Large intestine (tissue), 3 donors: ENCODE results near the gene CLEC16A. TPM values are rescaled to one million over a fixed set of nuclear protein-coding genes. Genes with fewer than 3 reads are reported as not detected.

Experiments used
- DNase-seq, 2 donors: peaks; one replicate each; pipeline versions ENCODE4 v3.0.0 to v3.0.0-alpha.2; 2013
- H3K27ac ChIP-seq: one replicate; pipeline ENCODE4 v1.5.1; 2013; ENCODE audit warnings: low read length
- H3K27me3 ChIP-seq: 2 replicates; pipeline ENCODE4 v1.6.1; 2013; ENCODE audit warnings: low read length; ENCODE audit not compliant: control insufficient read depth, insufficient read depth
- H3K36me3 ChIP-seq: 2 replicates; pipeline ENCODE4 v1.6.1; 2013; ENCODE audit warnings: low read length; ENCODE audit not compliant: control insufficient read depth, insufficient read depth
- H3K4me1 ChIP-seq: one replicate; pipeline ENCODE4 v1.6.1; 2013; ENCODE audit warnings: low read length; ENCODE audit not compliant: control insufficient read depth, insufficient read depth
- H3K4me3 ChIP-seq: one replicate; pipeline ENCODE4 v1.5.1; 2013; ENCODE audit warnings: low read length
- H3K9me3 ChIP-seq: one replicate; pipeline ENCODE4 v1.6.1; 2013; ENCODE audit warnings: mild to moderate bottlenecking, low read depth, low read length, moderate library complexity; ENCODE audit not compliant: control insufficient read depth
- WGBS: methylation state at CpG from one replicate; pipeline ENCODE4 v1.1.5; 2013; ENCODE audit warnings: low lambda C conversion rate; ENCODE audit not compliant: insufficient coverage; 5-methylcytosine and 5-hydroxymethylcytosine counted together
- polyA plus RNA-seq: library from polyadenylated mRNA; unstranded; fragments of 120-200 nt; gene quantifications from one replicate; pipeline ENCODE4 v1.2.1, GENCODE V29; 2013

Gene CLEC16A
- polyA plus RNA-seq, 1 donor = 13.2 TPM

DNA sequence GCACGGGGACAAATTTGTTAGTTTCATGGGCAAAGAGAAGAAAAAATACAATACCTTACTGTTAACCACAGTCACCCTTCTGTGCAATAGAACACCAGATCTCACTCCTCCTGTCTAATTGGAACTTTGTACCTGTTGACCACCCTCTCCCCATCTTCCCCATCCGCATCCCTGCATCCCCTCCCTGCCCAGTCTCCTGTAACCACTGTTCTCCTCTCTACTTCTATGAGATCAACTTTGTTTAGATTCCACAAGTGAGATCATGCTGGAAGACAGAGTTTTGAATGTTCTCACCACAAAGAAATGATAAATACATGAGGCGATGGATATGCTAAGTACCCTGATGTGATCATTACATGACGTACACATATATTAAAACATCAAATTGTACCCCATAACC is 47.7 kb downstream of the CLEC16A start:
- H3K27me3 ChIP-seq = no peaks in the 10 kb centered on the region
- H3K27ac ChIP-seq = no peak overlapping the region
- DNase-seq = no peak
- H3K36me3 ChIP-seq = peaks cover 32% of the 10 kb centered on the region
- H3K4me1 ChIP-seq = no peaks in the 10 kb centered on the region
- WGBS = no CpG with 5 or more reads among the region's 4 CpGs
- no peaks in the 10 kb centered on the region for H3K9me3 ChIP-seq
- no peak overlapping the region for H3K4me3 ChIP-seq

DNA sequence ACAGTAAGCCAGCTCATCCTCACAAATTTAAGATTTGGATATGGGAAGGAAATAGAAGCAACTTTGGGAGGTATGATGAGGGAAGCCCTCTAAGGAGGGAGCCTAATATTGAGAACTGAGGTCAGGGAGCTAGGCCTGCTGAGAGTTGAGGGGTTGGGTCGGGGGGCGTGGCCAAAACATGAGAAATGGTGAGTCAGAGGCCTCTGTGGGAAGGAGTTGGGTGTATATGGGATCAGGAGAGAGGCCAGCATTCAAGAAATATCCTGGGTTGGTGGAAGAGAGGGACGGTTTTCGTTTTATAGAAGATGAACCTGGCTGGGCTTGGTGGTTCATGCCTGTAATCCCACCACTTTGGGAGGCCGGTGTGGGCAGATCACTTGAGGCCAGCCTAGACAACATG is 48.4 kb downstream of the CLEC16A start:
- no peaks in the 10 kb centered on the region for H3K9me3 ChIP-seq
- no CpG with 5 or more reads among the region's 5 CpGs for WGBS
- no peak overlapping the region for H3K4me3 ChIP-seq
- no peak for DNase-seq
- H3K27me3 ChIP-seq = no peaks in the 10 kb centered on the region
- no peak overlapping the region for H3K27ac ChIP-seq
- H3K36me3 ChIP-seq = peaks cover 32% of the 10 kb centered on the region
- no peaks in the 10 kb centered on the region for H3K4me1 ChIP-seq

DNA sequence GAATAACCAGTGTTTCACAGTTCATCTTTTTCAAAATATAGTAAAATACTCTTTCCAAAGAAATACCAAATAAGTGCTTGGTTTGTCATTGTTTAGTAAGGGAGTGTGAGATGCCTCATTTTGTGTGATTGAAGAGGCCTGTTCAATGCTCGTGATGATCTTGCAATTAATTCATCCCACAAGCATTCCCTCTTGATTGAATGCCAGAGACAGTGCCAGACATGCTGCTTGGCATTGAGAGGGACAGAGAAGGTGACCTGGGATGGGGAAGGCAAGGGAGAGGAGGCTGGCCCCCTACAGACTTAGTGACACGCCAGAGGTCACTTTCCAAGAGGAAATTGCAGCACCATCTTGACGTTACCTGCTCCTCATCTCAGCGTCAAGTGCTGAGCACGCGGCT is 49.3 kb downstream of the CLEC16A start:
- peaks cover 29% of the 10 kb centered on the region for H3K36me3 ChIP-seq
- no peaks in the 10 kb centered on the region for H3K9me3 ChIP-seq

DNA sequence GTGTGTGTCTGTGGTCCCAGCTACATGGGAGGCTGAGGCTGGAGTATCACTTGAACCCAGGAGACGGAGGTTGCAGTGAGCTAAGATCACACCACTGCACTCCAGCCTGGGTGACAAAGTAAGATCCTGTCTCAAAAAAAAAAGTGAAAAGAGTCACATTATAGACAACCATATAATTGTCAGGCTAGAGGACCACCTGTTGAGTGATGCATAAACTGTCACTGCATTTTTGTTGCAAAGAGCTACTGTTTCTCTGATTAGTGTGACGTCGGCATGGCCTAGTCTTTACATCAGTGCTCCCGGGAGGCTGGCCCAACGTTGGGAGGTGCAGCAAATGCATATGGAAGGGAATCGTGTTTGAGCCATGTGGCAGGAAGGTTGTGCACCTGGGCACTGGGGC is 50.2 kb downstream of the CLEC16A start:
- Histone ChIP-seq H3K27ac (no peak overlapping the region), H3K36me3 (peaks cover 26% of the 10 kb centered on the region), H3K9me3 (no peaks in the 10 kb centered on the region), H3K4me1 (no peaks in the 10 kb centered on the region), H3K27me3 (no peaks in the 10 kb centered on the region), H3K4me3 (no peak overlapping the region)
- no CpG with 5 or more reads among the region's 6 CpGs for WGBS
- DNase-seq = no peak

More for the DNA sequence above, 49.3 kb downstream of the CLEC16A start:
- no CpG with 5 or more reads among the region's 6 CpGs for WGBS
- Histone ChIP-seq H3K4me3 (no peak overlapping the region), H3K27me3 (no peaks in the 10 kb centered on the region), H3K4me1 (no peaks in the 10 kb centered on the region), H3K27ac (no peak overlapping the region)
- DNase-seq = no peak

DNA sequence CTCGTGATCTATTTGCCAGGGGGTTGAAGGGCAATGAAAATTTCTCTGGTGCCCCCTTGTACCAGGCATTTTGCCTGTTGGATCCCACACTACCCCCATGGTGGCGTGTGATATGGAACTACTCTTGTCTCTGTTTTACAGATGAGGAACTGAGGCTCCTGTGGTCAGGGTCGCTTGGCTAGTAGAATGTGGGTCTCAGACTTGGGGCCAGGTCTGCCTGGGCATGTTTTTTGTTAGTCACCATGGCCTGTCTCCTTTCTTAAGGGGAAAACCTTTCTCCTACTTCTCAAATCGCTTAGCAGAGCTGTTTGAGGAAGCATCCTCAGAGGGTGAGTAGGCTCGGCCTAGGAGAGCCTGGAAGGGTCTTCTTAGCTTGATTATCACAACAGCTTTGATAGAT is 51.2 kb downstream of the CLEC16A start:
- DNase-seq = no peak
- Histone ChIP-seq H3K36me3 (peaks cover 20% of the 10 kb centered on the region), H3K27ac (no peak overlapping the region), H3K4me1 (no peaks in the 10 kb centered on the region), H3K27me3 (no peaks in the 10 kb centered on the region), H3K9me3 (no peaks in the 10 kb centered on the region), H3K4me3 (no peak overlapping the region)
- no CpG with 5 or more reads among the region's 5 CpGs for WGBS

DNA sequence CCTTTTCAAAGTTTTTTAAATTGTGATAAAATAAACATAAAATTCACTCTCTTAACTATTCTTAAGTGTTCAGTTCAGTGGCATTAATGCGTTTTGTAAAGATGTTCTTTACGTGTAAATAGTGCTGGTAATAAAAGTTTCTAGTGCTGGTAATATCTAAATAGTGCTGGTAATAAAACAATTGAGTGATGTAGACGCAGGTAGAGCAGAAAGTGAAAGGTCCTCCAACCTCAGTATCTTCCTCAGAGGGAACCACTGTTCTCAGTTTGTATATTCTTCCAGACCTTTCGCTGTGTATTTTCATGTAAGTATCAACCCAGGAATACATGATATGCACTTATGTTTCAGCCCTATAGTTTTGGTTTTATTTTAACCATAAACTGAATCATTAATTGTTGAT is 53.1 kb downstream of the CLEC16A start:
- Histone ChIP-seq H3K36me3 (peaks cover 18% of the 10 kb centered on the region), H3K27me3 (no peaks in the 10 kb centered on the region), H3K27ac (no peak overlapping the region), H3K4me1 (no peaks in the 10 kb centered on the region), H3K9me3 (no peaks in the 10 kb centered on the region), H3K4me3 (no peak overlapping the region)
- no peak for DNase-seq
- WGBS = 25% methylated on average over 3 of the region's 4 CpGs

DNA sequence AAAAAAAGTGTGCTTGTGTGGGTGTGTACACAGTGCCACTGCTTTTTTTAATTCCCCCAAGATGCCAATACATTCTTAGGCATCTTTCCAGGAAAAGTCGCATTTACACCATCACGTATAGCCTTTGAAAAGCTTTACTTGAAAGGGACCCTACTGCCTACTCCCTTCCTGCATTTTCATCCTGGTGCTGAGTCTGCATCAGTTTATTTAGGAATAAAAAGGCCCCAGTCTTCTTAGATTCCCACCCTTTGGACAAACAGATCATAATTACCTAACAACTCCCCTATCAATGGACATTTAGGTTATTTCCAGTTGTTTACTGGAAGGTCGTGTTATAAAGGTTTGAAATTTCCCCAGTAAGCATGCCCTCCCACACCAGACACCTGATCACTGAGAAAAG is 54.9 kb downstream of the CLEC16A start:
- no CpG with 5 or more reads among the region's 3 CpGs for WGBS
- H3K9me3 ChIP-seq = no peaks in the 10 kb centered on the region
- DNase-seq = no peak
- H3K36me3 ChIP-seq = peaks cover 20% of the 10 kb centered on the region
- H3K27me3 ChIP-seq = no peaks in the 10 kb centered on the region
- no peak overlapping the region for H3K27ac ChIP-seq
- H3K4me1 ChIP-seq = no peaks in the 10 kb centered on the region
- H3K4me3 ChIP-seq = no peak overlapping the region

DNA sequence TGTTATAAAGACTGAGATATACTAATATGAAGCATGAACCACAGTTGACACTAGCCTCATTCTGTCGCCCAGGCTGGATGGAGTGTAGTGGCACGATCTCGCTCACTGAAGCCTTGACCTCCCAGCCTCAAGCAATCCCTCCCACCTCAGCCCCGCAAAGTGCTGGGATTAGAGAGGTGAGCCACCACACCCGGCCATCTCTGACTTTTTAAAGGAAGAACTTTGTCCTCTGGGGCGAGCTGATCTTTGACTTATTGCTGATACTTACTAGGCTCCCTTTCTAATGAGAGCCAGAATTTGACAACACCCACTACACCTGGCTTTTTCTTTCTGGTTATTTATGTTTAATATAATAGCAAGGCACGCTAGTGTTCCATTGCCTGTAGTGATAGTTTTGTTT is 57.2 kb downstream of the CLEC16A start:
- peaks cover 21% of the 10 kb centered on the region for H3K36me3 ChIP-seq

DNA sequence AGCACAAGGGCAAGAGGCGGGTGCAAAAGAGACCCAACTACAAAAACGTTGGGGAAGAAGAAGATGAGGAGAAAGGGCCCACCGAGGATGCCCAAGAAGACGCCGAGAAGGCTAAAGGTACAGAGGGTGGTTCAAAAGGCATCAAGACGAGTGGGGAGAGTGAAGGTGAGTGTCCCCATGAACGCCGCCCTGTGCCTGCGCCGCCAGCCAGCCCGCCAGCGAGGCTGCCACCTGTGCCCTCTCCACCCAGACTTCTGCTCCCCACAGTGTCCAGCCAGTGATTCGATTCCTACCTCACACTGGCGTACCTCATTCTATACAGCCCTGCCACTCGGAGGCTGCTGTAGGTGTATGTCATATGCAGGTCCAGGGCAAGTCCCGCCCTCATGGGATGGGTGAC is 58.8 kb downstream of the CLEC16A start:
- H3K9me3 ChIP-seq = no peaks in the 10 kb centered on the region
- no peaks in the 10 kb centered on the region for H3K4me1 ChIP-seq
- peaks cover 21% of the 10 kb centered on the region for H3K36me3 ChIP-seq
- H3K27me3 ChIP-seq = no peaks in the 10 kb centered on the region
- no peak for DNase-seq
- no peak overlapping the region for H3K27ac ChIP-seq
- 93% methylated on average over 5 of the region's 16 CpGs for WGBS
- H3K4me3 ChIP-seq = no peak overlapping the region

More for the DNA sequence above, 57.2 kb downstream of the CLEC16A start:
- Histone ChIP-seq H3K4me3 (no peak overlapping the region), H3K27me3 (no peaks in the 10 kb centered on the region), H3K9me3 (no peaks in the 10 kb centered on the region), H3K27ac (no peak overlapping the region), H3K4me1 (no peaks in the 10 kb centered on the region)
- DNase-seq = peak in 1 of 2 donors; percentile 17
- WGBS = no CpG with 5 or more reads among the region's 7 CpGs

DNA sequence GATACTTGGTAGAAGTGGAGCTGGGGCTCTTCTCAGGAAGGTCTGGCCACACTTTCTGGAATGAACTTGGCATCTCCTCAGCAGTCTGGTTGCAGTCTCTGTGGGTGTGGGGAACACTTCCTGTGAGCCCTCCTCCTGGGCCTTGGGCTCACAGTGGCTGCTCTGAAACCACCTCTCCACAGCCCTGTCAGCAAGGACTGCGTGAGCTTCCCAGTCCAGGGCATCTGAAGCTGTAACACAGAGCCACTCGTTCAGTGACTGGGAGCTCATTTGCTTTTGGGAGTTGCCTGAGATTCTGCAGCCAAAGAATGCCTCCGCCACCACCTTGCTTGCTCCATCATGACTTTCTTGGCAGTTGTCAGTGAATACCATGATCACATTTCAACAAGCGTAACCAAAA is 60.0 kb downstream of the CLEC16A start:
- Histone ChIP-seq H3K4me3 (no peak overlapping the region), H3K27ac (no peak overlapping the region), H3K36me3 (peaks cover 24% of the 10 kb centered on the region), H3K27me3 (no peaks in the 10 kb centered on the region), H3K4me1 (no peaks in the 10 kb centered on the region), H3K9me3 (no peaks in the 10 kb centered on the region)
- WGBS = 100% methylated on average over 1 of the region's 4 CpGs
- DNase-seq = no peak

DNA sequence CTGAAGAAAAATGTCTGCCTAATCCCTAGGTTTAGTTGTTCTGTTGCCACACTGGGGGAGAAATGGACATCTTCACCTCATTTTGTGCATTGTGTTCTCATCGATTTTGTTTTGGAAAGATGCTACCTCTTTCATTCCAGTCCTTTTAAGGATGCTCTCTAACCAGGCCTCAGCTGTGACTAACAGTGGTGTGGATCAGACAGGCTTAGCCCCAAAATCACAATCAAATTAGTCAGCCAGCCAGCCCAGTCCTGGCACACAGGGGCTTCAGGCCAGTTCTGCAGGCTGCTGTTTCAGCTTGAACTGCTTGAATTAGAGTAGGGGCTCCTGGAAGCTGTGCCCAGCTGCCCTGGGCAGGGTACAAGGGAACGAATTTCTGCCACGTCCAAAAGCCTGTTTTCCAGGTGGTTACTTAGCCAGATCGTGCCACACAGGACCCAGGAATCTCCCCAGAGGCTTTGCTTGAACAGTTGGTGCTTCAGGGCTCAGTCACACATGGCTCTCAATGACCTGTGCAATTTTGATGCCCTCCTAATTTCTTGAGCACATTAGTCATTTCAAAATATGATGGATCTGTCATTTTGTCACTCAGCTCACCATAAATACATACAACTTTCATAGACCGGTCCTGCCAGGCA is 60.7 kb downstream of the CLEC16A start:
- Histone ChIP-seq H3K4me3 (no peak overlapping the region), H3K9me3 (no peaks in the 10 kb centered on the region), H3K4me1 (no peaks in the 10 kb centered on the region), H3K36me3 (peaks cover 26% of the 10 kb centered on the region), H3K27me3 (no peaks in the 10 kb centered on the region), H3K27ac (no peak overlapping the region)
- DNase-seq = no peak
- WGBS = no CpG with 5 or more reads among the region's 5 CpGs
